K562 (cell line): ENCODE results near the gene SLC38A7. TPM values are rescaled to one million over a fixed set of nuclear protein-coding genes. Genes with fewer than 3 reads are reported as not detected.

Source experiments
- BRD4 ChIP-seq: fragments of 200-600 bp; sonication (generic); IDR thresholded peaks from 2 replicates; pipeline ENCODE4 v1.6.1; 2017; ENCODE audit warnings: inconsistent platforms
- CBX8 ChIP-seq: fragments of 200-600 bp; sonication (generic); IDR thresholded peaks from 2 replicates; pipeline ENCODE4 v1.6.1; 2012; ENCODE audit warnings: borderline replicate concordance, mixed run types, low read depth, mild to moderate bottlenecking, moderate library complexity, mixed read lengths, low read length, control low read depth, inconsistent platforms; ENCODE audit not compliant: poor library complexity, severe bottlenecking; ENCODE audit errors: extremely low read depth
- CCAR2 ChIP-seq: fragments of 200-400 bp; formaldehyde crosslinking; IDR thresholded peaks from 2 replicates; pipeline ENCODE4 v1.6.1; 2017; ENCODE audit warnings: mild to moderate bottlenecking, low read depth, low read length
- GABPB1 ChIP-seq: sonication (generic); formaldehyde crosslinking; IDR thresholded peaks from 2 replicates; pipeline ENCODE4 v1.8.0; 2022; ENCODE audit warnings: mild to moderate bottlenecking, missing genetic modification reagents
- KDM1A ChIP-seq, 2 experiments: fragments of 450-650 bp; IDR thresholded peaks; 2 replicates each; pipeline ENCODE4 v1.6.1; 2016; ENCODE audit warnings: mild to moderate bottlenecking in 2 of 2
- KDM4B ChIP-seq, 2 experiments: fragments of 450-650 bp in 1 of 2; sonication (generic) in 1 of 2; IDR thresholded peaks; 2 replicates each; pipeline ENCODE4 v1.6.1; 2016 to 2017; ENCODE audit warnings: borderline replicate concordance in 2 of 2, antibody characterized with exemption in 1 of 2, low read depth in 1 of 2, mild to moderate bottlenecking in 1 of 2
- KHSRP ChIP-seq: fragments of 450-650 bp; IDR thresholded peaks from 2 replicates; pipeline ENCODE4 v1.6.1; 2017
- MEF2D ChIP-seq: conservative IDR thresholded peaks from 2 replicates; pipeline ENCODE4 v1.6.1; 2016; ENCODE audit warnings: low read depth, missing genetic modification characterization, missing compliant biosample characterization
- MTA2 ChIP-seq: fragments of 450-650 bp; IDR thresholded peaks from 2 replicates; pipeline ENCODE4 v1.6.1; 2016; ENCODE audit warnings: low read depth
- MXI1 ChIP-seq: IDR thresholded peaks from 2 replicates; pipeline ENCODE4 v1.6.1; 2011; ENCODE audit warnings: low read depth, mild to moderate bottlenecking, improper control_type of control experiment, low read length
- PPARD ChIP-seq: fragments of 250-450 bp; sonication (Bioruptor Pico); IDR thresholded peaks from 2 replicates; pipeline ENCODE4 v1.8.0; 2022; ENCODE audit warnings: inconsistent platforms, mild to moderate bottlenecking, moderate library complexity
- RAD51 ChIP-seq: fragments of 450-650 bp; IDR thresholded peaks from 2 replicates; pipeline ENCODE4 v1.7.1; 2016; ENCODE audit warnings: low read depth, mild to moderate bottlenecking, borderline replicate concordance
- RFX5 ChIP-seq: IDR thresholded peaks from 2 replicates; pipeline ENCODE4 v1.6.1; 2011; ENCODE audit warnings: low read depth, mild to moderate bottlenecking, improper control_type of control experiment, low read length
- SREBF1 ChIP-seq: fragments of 150-350 bp; IDR thresholded peaks from 2 replicates; pipeline ENCODE4 v1.6.1; 2014; ENCODE audit warnings: antibody characterized with exemption, low read depth, low read length, borderline replicate concordance
- SRSF1 ChIP-seq: fragments of 200-400 bp; formaldehyde crosslinking; IDR thresholded peaks from 2 replicates; pipeline ENCODE4 v1.6.1; 2017; ENCODE audit warnings: mild to moderate bottlenecking, low read depth, low read length, moderate library complexity
- ZNF347 ChIP-seq: fragments of 450-650 bp; formaldehyde crosslinking; IDR thresholded peaks from 2 replicates; pipeline ENCODE4 v1.4.0; 2020; ENCODE audit warnings: low read depth, mild to moderate bottlenecking, moderate library complexity
- ZNF384 ChIP-seq: IDR thresholded peaks from 2 replicates; pipeline ENCODE4 v1.6.1; 2012; ENCODE audit warnings: low read depth, low read length, improper control_type of control experiment
- ZNF561 ChIP-seq: fragments of 450-650 bp; formaldehyde crosslinking; conservative IDR thresholded peaks from 2 replicates; pipeline ENCODE4 v1.4.0; 2020; ENCODE audit warnings: mild to moderate bottlenecking, moderate library complexity
- ZSCAN29 ChIP-seq: fragments of 450-650 bp; IDR thresholded peaks from 2 replicates; pipeline ENCODE4 v1.6.1; 2017
- polyA plus RNA-seq, 8 experiments: library from polyadenylated mRNA; depleted of rRNA in 4 of 8; stranded (reverse) in 5 of 8; unstranded in 3 of 8; fragments of >200 nt; fragmentation: Nextera tagmentation in 2 of 8; fragmentation: Illumina TruSeq in 1 of 8; extraction: Ambion mirVana in 2 of 8; extraction: Trizol in 1 of 8; gene quantifications; 2 replicates each; pipeline versions ENCODE4 v1.2.1 to v1.2.3, GENCODE V29; 2011 to 2014; ENCODE audit warnings: inconsistent platforms in 1 of 8, missing spikeins in 1 of 8
- total RNA-seq, 7 experiments: library from RNA; depleted of rRNA in 6 of 7; stranded (reverse); fragments of >200 nt in 6 of 7; fragmentation: Illumina TruSeq in 2 of 7; extraction: Trizol in 2 of 7; gene quantifications; 2 replicates each; pipeline versions ENCODE4 v1.2.1 to v1.2.3, GENCODE V29; 2011 to 2021; ENCODE audit warnings: low replicate concordance in 1 of 7
- TF ChIP-seq, protein P1 (sequence below): fragments of 250-450 bp; sonication (Bioruptor Pico); IDR thresholded peaks from 2 replicates; pipeline ENCODE4 v1.4.0; 2020
- TF ChIP-seq, protein P2 (sequence below): sonication (generic); formaldehyde crosslinking; IDR thresholded peaks from 2 replicates; pipeline ENCODE4 v1.8.1; 2023; ENCODE audit warnings: missing genetic modification reagents, mild to moderate bottlenecking, borderline replicate concordance
- TF ChIP-seq, protein P3 (sequence below), 2 experiments: fragments of 250-450 bp in 1 of 2; fragments of 450-650 bp in 1 of 2; sonication (Bioruptor Pico) in 1 of 2; IDR thresholded peaks; 2 replicates each; pipeline versions ENCODE4 v1.6.1 to v1.8.0; 2016 to 2021; ENCODE audit warnings: mild to moderate bottlenecking in 2 of 2, moderate library complexity in 2 of 2, missing compliant biosample characterization in 1 of 2, missing genetic modification characterization in 1 of 2

Gene SLC38A7
- total and polyA plus RNA-seq, 9 of the 15 experiments (the other 6 are each of a cell fraction or from before 2014, with no cell fraction given), result 2.7 to 12.2 (median 6.5) TPM

DNA sequence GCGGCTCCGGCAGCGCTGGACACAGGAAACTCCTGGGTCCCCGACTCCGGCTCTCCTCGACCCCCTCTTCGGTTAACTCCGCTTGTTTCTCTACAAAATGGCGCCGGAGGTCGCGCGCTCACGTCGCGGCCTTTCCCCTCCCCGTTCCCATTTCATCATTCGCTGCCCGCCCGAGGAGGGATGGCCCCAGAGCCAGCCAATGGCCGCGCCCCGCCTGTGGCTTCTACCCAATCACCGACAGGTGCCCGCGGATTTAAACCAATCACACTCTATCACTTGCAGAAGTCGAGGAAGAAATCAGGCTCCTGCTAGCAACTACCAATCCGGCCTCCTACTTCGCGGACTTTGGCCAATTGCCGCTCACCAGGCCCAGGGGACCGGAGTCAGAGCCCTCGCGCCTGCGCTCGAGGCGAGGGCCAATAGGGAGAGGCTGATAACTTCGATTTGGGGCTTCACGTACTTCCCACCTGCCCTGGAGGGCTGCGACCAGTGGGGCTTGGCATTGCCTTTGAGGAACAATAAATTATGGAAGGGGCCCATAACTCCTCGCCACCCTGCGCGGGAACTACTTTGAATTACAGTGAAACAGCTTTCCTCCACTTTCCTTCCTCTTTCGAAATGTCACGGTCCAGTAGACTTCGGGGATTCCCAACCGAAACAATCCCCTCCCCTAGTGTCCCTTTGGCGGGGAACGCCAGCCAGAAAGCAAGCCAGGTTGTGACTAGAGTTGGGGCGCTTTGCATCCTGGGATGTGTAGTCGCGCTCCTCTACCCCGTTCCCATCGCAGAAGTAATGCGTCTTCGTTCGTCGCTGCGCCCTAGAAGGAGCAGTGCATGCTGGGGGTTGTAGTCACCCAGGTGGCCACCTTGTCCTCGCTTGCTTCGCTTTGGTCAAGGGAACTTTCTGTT is 54.6 kb downstream of the SLC38A7 start, which contains the start of gene CNOT1 (continued):
- no peak for TF ChIP-seq RAD51
- TF ChIP-seq SRSF1, result no peak
- TF ChIP-seq RFX5, result peak; percentile 87
- TF ChIP-seq KHSRP, result no peak; the same call in 1 of the 2 replicates
- no peak for TF ChIP-seq ZNF384
- TF ChIP-seq CBX8, result no peak
- no peak for TF ChIP-seq MXI1
- TF ChIP-seq, protein P1, sequence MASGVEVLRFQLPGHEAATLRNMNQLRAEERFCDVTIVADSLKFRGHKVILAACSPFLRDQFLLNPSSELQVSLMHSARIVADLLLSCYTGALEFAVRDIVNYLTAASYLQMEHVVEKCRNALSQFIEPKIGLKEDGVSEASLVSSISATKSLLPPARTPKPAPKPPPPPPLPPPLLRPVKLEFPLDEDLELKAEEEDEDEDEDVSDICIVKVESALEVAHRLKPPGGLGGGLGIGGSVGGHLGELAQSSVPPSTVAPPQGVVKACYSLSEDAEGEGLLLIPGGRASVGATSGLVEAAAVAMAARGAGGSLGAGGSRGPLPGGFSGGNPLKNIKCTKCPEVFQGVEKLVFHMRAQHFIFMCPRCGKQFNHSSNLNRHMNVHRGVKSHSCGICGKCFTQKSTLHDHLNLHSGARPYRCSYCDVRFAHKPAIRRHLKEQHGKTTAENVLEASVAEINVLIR, result peak; percentile 90
- peak; percentile 73; the same call in 1 of the 2 replicates for TF ChIP-seq GABPB1
- TF ChIP-seq, protein P2, sequence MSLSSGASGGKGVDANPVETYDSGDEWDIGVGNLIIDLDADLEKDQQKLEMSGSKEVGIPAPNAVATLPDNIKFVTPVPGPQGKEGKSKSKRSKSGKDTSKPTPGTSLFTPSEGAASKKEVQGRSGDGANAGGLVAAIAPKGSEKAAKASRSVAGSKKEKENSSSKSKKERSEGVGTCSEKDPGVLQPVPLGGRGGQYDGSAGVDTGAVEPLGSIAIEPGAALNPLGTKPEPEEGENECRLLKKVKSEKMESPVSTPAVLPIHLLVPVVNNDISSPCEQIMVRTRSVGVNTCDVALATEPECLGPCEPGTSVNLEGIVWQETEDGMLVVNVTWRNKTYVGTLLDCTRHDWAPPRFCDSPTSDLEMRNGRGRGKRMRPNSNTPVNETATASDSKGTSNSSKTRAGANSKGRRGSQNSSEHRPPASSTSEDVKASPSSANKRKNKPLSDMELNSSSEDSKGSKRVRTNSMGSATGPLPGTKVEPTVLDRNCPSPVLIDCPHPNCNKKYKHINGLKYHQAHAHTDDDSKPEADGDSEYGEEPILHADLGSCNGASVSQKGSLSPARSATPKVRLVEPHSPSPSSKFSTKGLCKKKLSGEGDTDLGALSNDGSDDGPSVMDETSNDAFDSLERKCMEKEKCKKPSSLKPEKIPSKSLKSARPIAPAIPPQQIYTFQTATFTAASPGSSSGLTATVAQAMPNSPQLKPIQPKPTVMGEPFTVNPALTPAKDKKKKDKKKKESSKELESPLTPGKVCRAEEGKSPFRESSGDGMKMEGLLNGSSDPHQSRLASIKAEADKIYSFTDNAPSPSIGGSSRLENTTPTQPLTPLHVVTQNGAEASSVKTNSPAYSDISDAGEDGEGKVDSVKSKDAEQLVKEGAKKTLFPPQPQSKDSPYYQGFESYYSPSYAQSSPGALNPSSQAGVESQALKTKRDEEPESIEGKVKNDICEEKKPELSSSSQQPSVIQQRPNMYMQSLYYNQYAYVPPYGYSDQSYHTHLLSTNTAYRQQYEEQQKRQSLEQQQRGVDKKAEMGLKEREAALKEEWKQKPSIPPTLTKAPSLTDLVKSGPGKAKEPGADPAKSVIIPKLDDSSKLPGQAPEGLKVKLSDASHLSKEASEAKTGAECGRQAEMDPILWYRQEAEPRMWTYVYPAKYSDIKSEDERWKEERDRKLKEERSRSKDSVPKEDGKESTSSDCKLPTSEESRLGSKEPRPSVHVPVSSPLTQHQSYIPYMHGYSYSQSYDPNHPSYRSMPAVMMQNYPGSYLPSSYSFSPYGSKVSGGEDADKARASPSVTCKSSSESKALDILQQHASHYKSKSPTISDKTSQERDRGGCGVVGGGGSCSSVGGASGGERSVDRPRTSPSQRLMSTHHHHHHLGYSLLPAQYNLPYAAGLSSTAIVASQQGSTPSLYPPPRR, result no peak
- no peak for TF ChIP-seq KDM1A (IDR thresholded peaks at IDR 0.05)
- TF ChIP-seq ZNF347 (CRISPR knock-in tag), result no peak
- no peak for TF ChIP-seq CCAR2
- 0 out of 4 replicates have a peak, but pooled peaks of 1 of the 2 experiments have one; percentile 21 for TF ChIP-seq KDM4B (IDR thresholded peaks at IDR 0.05; ENCODE audit: borderline replicate concordance in 2 of 2, low read depth in 1 of 2)
- peak; percentile 59; the same call in 1 of the 2 replicates for TF ChIP-seq MEF2D (tag)
- TF ChIP-seq SREBF1, result peak; percentile 73; the same call in 1 of the 2 replicates
- TF ChIP-seq ZNF561 (CRISPR knock-in tag), result no peak
- no peak for TF ChIP-seq MTA2
- TF ChIP-seq, protein P3, sequence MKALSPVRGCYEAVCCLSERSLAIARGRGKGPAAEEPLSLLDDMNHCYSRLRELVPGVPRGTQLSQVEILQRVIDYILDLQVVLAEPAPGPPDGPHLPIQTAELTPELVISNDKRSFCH (CRISPR knock-in tag; IDR thresholded peaks at IDR 0.05), result no peak
- TF ChIP-seq, protein P3 (tag; IDR thresholded peaks at IDR 0.05), result peak; percentile 38; the same call in 1 of the 2 replicates
- TF ChIP-seq BRD4, result no peak
- no peak for TF ChIP-seq ZSCAN29
- TF ChIP-seq PPARD, result no peak
